HG03469 (cell line): Measurements from ENCODE around the gene CDH1.
A peak's percentile ranks its signal among the peaks of the same experiment; 100 is the strongest.

ENCODE experiments used
- ATAC-seq: cut with Tn5 transposase; IDR thresholded peaks from one replicate; pipeline ENCODE4 v1.9.1; 2021; ENCODE audit warnings: mild to moderate bottlenecking, moderate library complexity, moderate number of reproducible peaks; ENCODE audit not compliant: unreplicated experiment

The CDH1 gene

DNA sequence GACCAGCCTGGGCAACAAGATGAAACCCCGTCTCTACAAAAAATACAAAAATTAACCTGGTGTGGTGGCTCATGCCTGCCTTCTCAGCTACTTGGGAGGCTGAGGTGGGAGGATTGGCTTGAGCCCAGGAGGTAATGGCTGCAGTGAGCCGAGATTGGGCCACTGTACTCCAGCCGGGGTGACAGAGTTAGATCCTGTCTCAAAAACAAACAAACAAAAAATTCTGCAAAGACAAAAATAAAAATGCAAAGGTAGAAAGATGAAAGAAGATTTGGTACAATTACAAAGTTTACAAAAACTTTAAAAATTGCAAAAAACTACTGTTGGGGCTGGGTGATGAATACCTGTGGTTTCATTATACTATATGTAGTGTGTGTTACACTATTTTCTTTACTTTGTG is 5.5 kb upstream of the CDH1 start:
- no peak for ATAC-seq

DNA sequence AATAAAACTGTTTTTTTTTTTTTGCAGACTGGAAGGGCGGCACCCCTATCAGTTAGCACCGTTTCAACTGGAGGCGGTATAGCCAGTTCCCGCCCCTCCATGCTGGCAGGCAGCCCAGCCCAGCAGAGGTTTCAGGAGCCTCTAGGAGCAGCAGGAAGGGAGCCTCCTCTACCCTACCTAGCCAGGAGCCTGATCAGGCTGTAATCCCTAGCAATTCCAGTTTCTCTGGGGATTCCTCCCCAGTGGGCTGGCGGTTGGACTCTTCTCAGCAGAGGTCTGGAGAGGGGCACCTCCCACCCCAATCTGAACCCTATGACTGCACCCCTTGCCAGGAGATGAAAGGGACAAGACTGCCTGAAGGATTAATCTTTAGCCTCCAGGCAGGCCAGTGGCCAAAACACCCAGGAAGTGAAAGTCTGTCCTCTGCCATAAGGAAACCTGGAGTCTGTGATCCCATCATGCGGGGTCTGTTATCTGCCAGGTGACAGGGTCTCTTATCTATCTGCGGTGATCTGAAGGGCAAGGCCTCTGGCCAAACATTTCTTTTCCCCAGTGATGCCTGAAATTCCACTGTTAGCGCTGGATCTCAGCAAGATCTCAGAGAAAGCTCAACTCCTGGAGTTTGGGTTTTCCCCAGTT is 4.9 kb upstream of the CDH1 start:
- no peak for ATAC-seq

DNA sequence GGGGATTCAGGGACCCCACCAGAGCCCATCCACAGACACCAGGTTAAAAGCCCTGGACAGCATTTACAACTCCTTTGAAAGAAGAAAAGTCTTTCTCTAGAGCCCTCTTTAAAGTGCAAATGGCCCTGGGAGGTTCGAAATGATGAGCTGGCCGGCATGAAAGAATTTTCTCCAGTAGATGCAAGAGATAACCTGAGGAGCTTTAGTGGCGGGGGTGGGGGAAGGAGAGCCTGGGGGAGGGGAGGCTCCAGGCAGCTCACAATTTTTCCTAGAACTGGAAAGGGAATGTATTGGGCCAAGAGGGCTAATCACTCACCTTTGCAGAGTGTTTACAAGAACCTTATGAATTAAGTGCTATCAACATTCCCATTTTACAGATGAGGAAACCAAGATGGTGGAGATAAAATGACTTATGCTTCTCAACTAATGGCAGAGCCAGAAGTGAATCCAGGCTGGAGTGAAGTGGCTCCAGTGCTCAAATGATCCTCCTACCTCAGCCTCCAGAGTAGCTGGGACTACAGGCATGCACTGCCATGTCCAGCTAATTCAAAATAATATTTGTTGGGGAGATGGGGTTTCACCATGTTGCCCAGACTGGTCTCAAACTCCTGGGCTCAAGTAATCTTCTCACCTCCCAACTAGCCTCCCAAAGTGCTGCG is 4.2 kb upstream of the CDH1 start:
- no peak for ATAC-seq

DNA sequence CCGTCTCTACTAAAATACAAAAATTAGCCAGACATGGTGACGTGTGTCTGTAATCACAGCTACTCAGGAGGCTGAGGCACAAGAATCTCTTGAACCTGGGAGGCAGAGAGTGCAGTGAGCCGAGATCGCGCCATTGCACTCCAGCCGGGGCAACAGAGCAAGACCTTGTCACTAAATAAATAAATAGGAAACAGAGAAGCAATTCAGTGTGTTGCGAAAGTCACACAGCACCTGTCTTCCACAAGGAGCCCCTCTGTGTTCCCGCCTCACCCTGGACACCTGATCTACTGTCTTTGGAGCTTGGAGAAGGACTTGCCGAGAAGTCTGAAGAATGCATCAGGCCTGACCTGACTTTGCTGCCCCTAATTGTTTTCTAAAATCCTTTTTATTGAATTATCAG is 3.5 kb upstream of the CDH1 start:
- no peak for ATAC-seq

DNA sequence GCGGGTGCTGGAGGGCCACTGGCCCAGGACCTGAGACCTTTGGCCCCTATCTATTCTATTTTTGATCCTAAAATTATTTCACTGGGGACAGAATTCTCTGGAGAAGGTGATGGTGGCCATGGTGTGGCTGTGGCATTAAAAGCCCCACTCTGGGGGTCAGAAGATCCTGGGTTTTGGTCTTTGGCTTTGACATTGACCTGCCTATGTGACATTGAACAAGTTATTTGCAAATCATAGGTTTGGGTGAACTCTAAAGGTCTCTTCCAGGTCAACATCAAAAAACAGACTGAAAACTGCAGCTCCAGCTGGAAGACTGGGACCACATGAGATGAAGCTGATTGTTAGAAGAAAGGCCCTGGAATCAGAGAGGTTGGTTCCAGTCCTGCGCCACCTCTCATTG is 2.3 kb upstream of the CDH1 start:
- no peak for ATAC-seq

DNA sequence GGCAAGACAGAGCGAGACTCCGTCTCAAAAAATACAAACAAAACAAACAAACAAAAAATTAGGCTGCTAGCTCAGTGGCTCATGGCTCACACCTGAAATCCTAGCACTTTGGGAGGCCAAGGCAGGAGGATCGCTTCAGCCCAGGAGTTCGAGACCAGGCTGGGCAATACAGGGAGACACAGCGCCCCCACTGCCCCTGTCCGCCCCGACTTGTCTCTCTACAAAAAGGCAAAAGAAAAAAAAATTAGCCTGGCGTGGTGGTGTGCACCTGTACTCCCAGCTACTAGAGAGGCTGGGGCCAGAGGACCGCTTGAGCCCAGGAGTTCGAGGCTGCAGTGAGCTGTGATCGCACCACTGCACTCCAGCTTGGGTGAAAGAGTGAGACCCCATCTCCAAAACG is 531 bp upstream of the CDH1 start:
- no peak for ATAC-seq

DNA sequence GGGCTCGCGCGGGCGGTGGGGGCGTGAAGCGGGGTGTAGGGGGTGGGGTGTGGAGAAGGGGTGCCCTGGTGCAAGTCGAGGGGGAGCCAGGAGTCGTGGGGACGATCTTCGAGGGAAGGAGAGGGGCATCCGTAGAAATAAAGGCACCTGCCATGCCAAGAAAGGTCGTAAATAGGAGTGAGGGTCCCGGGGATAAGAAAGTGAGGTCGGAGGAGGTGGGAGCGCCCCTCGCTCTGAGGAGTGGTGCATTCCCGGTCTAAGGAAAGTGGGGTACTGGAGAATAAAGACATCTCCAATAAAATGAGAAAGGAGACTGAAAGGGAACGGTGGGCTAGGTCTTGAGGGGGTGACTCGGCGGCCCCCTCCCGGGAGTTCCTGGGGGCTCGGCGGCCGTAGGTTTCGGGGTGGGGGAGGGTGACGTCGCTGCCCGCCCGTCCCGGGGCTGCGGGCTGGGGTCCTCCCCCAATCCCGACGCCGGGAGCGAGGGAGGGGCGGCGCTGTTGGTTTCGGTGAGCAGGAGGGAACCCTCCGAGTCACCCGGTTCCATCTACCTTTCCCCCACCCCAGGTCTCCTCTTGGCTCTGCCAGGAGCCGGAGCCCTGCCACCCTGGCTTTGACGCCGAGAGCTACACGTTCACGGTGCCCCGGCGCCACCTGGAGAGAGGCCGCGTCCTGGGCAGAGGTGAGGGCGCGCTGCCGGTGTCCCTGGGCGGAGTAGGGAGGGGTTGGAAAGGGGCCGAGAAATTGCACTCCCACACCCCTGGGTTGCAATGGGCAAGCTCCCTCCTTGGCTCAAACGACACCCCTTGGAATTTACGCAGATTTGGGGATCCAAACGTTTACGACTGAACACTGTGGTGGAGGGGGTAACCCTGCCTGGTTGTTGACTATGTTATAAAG is 888 bp downstream of the CDH1 start:
- ATAC-seq: no peak

DNA sequence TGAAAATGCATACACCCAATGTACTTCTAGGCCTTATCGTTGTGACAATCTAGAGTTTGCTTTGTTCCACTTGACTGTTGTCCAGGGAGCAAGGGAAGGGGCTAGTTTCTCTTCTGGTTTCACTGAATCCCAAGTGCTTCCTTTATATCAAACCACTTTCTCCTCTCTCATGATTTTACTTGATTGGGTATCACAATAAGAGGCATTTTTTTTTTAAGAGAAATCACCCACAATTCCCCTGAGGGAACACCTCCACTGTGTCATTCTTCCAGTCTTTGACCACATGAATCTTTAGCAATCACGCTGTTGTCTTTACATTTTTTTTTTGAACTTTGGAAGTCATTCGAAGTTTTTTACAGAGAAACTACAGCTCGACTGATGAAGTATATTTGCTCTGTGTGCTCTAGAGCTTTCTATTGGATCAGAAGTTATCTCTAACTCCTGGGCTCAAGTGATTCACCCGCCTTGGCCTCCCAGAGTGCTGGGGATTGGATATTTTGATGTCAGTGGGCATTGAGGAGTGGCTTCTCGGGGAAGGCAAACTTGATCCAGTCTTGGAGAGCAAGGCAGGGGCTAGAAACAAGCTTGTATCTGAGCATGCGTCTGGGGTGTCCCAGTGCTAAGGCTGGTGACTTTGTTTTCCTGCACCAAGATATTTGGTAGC is 3.0 kb downstream of the CDH1 start:
- ATAC-seq: no peak

DNA sequence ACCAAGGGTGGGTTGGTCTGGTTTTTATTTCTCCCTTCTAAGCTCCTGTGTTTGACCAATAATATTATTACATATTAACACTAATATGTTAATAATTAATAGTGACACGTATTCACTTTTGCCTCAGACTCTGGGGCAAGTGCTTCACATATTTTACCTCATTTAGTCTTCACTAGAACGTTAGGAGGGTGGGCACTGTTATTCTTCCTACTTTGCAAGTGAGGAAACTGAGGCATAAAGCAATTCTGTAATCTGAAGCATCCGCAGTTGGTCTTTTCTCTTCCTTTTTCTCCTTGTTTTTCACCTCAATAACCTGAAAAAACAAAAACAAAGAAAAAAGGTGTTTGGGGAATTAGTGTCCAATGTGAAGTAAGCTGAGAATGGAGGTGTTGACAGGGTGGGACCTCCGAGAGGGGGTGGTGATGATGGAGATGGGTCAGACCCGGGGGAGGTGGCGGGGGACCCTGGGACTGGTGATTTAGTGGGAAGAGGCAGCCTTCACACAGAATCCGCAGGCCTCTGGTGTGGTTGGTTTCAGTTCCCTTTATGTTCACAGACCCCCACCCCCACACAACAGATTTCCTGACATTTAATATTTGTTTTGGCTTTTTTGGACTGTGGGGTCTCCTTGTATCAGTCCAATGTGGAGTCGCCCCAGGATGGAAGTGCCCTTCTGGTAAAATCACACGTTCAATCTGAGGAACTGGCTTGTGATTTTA is 3.7 kb downstream of the CDH1 start:
- ATAC-seq: no peak

DNA sequence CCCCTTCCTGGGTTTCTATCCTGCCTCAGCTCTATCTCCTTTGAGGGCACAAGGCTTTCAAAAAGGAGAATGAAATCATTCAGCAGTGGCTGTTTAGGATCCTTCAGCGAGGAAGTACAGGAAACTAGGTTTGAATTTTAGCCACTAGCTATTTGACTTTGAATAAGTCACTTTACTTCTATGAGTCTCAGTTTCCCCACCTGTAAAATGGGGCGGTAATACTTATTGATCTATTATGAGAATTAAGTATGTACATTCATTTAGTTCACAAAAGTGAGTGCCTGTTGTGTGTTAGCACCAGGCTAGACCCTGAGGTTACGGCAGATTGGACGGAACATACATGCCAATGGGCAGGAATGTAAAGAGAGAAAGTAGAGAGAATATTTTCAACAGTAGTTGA is 6.6 kb downstream of the CDH1 start:
- no peak for ATAC-seq

DNA sequence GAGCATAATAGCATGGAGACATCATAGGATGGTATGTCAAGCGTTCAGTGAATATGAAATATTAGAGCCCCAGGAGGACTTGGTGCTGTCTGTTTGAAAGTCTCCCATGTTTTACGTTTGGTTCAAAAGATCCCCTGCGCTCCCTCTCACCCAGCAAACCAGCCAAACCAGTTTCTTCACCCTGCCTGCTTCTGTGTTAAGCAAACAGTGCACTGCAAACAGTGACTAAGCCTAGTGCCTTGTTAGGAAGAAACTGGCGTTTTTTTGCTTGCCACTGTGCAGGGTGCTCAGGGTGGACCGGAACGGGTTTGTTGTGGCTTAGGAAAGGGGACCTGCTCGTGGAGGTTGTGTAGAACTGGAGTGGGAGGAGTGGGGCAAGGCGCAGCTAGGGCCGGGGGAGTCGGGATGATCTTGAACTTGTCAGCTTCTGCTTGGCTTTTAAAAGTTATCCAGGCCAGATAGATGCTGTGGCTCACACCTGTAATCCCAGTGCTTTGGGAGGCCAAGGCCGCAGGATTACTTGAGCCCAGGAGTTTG is 7.7 kb downstream of the CDH1 start:
- no peak for ATAC-seq

DNA sequence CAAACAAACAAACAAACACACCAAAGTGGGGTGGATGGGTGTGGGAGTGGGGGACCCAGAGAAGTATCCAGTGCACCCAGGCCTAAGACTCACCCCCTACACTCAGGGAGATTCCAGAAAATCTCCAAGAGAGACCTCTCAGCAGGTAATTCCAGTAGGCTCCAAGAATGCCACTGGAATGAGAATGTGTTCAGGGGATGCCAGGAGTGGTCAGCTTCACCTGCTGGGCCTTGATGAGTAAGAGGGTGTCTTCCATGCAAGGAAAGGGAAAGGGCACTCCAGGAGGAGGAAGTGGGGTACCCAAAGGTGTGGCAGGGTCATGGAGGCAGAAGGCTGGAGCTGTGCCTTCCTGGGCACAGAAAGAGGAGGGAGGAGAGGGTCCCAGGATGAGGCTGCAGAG is 9.9 kb downstream of the CDH1 start:
- no peak for ATAC-seq

DNA sequence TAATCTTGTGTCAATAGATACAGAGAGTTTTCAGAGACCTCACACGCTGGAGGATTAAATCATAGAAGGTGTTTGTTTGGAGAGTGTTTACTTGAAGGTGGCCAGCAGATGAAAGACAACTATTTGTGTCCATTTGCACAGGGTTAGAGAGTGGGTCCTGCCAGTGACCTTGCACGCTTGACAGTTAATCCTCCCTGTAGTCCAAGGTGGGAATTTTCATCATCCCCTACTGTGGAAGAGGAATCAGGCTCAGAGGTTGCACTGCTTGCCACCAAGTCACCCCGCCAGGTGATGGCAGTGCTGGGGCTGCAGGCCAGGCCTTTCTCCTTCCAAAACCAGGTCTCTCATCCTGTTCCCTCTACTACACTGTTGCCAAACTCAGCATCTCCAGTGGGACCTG is 12.3 kb downstream of the CDH1 start:
- no peak for ATAC-seq

DNA sequence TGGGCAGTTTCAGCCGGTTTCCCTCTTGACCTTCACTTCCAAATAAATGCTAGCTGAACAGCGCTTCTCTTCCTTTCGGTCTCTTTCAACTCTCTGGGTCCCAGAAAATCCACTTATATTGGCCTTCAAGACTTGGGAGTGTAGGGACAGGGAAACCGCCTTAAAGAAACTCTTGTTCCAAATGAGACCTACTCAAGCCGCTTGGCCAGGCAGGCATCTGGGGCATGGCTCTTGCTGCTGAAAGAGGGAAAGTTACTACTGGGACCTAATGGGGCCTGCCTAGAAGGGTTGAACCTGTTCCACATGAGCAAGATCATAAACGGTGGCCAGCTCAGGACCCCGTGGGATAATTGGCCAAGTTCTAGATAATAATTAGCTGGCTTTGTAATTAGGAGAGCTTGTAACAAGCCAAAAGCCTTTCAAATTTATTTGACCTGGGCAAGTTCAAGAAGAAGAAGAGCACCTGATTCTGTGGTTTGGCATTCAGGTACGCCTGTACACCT is 13.2 kb downstream of the CDH1 start:
- no peak for ATAC-seq

DNA sequence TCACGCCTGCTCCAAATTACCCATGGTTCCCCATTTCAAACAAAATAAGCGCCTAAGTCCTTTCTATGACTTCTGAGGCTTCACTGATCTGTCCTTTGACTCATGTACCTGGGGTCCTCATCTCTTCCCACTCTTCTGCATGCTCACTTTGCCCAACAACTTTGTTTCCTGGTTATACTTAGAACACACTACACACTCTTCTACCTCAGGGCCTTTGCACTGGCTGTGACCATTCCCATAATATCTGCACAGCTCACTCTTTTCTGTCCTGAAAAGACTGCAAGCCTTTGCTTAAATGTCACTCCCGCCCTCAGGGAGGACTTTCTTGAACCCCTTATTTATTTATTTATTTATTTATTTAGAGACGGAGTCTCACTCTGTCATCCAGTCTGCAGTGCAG is 14.1 kb downstream of the CDH1 start:
- no peak for ATAC-seq

DNA sequence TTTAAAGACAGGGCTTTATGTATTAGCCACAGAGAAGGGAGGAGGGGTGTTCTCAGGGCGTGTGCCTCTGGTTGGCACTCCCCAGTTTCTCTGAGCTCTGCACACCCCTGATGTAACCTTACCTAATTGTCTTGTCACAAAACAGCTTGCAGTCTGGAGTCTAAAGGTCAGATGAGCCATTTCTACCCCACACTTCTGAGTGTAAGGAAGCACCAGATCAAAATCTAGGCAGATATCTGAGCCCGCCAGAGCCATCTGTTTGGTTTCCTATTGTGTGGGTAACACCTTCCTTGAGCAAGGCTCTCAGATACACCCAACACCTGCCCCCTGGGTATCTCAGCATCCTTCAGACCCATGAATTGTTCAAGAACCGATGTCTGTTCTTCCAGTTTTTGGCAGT is 15.5 kb downstream of the CDH1 start:
- no peak for ATAC-seq

DNA sequence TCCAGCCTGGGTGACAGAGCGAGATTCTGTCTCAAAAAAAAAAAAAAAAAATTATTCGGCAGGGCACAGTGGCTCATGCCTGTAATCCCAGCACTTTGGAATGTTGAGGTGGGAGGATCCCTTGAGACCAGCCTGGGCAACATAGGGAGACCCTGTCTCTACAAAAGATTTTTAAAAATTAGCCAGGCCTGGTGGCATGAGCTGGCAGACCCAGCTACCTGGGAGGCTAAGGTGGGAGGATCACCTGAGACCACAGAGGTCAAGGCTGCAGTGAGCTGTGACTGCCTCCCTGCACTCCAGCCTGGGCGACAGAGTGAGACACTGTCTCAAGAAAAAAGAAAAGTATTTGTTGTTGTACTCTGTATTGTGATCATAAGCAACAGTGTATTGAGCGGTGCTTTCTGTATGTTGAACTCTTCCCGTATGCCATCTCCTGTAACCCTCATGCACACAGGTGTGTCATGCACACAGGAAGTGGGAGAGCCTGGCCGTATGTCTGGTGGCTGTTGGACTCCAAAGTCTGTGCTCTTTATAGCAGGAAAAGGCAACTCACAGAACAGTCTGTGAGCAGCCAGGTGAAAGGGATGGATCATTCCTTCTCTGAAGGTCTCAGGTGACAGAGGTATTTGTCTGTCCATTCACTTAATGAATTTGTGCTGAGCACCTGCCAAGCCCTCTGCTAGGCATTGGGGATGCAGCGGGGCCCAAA is 17.1 kb downstream of the CDH1 start:
- ATAC-seq: no peak

DNA sequence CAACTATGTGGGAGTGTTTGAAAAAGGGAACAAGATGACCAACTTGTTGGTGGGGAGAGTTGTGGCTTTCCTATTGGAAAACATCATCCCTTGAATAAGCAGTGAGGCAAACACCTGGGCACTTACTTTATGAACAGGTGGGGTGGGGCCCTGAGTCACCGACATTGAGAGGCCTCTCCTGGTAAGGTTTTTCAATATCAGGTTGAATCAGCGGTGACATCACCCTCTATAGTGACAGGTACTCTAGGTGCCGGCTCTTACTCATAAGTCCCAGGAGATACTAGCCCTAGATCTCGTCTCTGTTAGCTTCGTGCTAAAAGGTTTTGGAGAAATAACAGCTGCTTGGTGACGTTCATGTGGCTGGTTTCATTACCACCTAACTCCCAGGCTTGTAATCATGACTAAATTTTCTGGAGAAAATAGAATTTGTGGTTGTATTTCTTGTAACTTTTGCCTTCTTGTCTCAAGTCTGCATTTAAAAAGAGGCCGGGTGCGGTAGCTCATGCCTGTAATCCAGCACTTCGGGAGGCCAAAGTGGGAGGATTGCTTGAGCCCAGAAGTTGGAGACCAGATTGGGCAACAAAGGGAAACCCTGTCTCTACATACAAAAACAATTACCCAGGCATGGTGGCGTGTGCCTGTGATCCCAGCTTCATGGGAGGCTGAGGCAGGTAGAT is 19.3 kb downstream of the CDH1 start:
- ATAC-seq: peak; percentile 65

DNA sequence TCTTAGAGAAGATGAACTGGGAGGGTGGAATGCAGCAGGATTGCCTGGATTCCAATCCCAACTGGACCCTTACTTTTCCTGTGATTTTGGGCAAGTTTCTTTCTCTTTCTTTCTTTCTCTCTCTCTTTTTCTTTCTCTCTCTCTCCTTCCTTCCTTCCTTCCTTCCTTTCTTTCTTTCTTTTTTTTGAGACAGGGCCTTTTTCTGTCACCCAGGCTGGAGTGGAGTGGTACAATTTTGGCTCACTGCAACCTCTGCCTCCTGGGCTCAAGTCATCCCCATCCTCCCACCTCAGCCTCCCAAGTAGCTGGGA is 20.5 kb downstream of the CDH1 start:
- ATAC-seq: no peak
